GM19397 (cell line): ENCODE results near the gene SLC25A40.
"Not testable (repeated sequence)": the region's sequence is repeated elsewhere in the genome, so short reads cannot be mapped to it uniquely, and the experiment has no call there.

ENCODE experiments used
- ATAC-seq: cut with Tn5 transposase; IDR thresholded peaks from one replicate; pipeline ENCODE4 v1.9.1; 2021; ENCODE audit warnings: mild to moderate bottlenecking, moderate library complexity; ENCODE audit not compliant: unreplicated experiment

Gene SLC25A40

GRCh38 chr7:87876040-87876868 is at the start of gene SLC25A40, which contains the start of gene DBF4:
SLC25A40 (minus strand) TSS chr7:87876360; CDS start chr7:87858727, 17,633 bp downstream.
DBF4 (plus strand) TSS chr7:87876493; CDS start chr7:87876733, 240 bp downstream.
- ATAC-seq: peak; percentile 91

GRCh38 chr7:87922759-87923395 is 46.7 kb upstream of the SLC25A40 start:
- not testable (repeated sequence) for ATAC-seq

- ATAC-seq: no peak
Measured at GRCh38 chr7:87920578-87920977, 44.4 kb upstream of the SLC25A40 start.

- no peak for ATAC-seq
Measured at GRCh38 chr7:87919875-87920274, 43.7 kb upstream of the SLC25A40 start.

- no peak for ATAC-seq
Measured at GRCh38 chr7:87918740-87919139, 42.6 kb upstream of the SLC25A40 start.

GRCh38 chr7:87912121-87912520 is 36.0 kb upstream of the SLC25A40 start:
- no peak for ATAC-seq

- not testable (repeated sequence) for ATAC-seq
Measured at GRCh38 chr7:87908814-87909213, 32.7 kb upstream of the SLC25A40 start.

- not testable (repeated sequence) for ATAC-seq
Measured at GRCh38 chr7:87907136-87907906, 31.2 kb upstream of the SLC25A40 start.

GRCh38 chr7:87899255-87899654 is 23.1 kb upstream of the SLC25A40 start:
- no peak for ATAC-seq

- no peak for ATAC-seq
Measured at GRCh38 chr7:87895363-87895762, 19.2 kb upstream of the SLC25A40 start.

- no peak for ATAC-seq
Measured at GRCh38 chr7:87886875-87887274, 10.7 kb upstream of the SLC25A40 start.

- no peak for ATAC-seq
Measured at GRCh38 chr7:87885018-87885417, 8.9 kb upstream of the SLC25A40 start.

GRCh38 chr7:87882151-87882937 is 6.2 kb upstream of the SLC25A40 start:
- ATAC-seq: no peak

- ATAC-seq: no peak
Measured at GRCh38 chr7:87878208-87878735, 2.1 kb upstream of the SLC25A40 start.

GRCh38 chr7:87877366-87878040 is 1.3 kb upstream of the SLC25A40 start:
- ATAC-seq: no peak

GRCh38 chr7:87876869-87877234 is 692 bp upstream of the SLC25A40 start:
- ATAC-seq: peak; percentile 4

- ATAC-seq: peak; percentile 22
Measured at GRCh38 chr7:87875151-87876039, 765 bp downstream of the SLC25A40 start.

- ATAC-seq: no peak
Measured at GRCh38 chr7:87874066-87874465, 2.1 kb downstream of the SLC25A40 start.

- ATAC-seq: not testable (repeated sequence)
Measured at GRCh38 chr7:87873328-87873727, 2.8 kb downstream of the SLC25A40 start.
